GM19324 (cell line): ENCODE measurements around the gene R3HDM4.

Experiments used
- ATAC-seq: cut with Tn5 transposase; IDR thresholded peaks from one replicate; pipeline ENCODE4 v1.9.1; 2021; ENCODE audit warnings: mild to moderate bottlenecking, moderate library complexity; ENCODE audit not compliant: unreplicated experiment, low FRiP score

The R3HDM4 gene

DNA sequence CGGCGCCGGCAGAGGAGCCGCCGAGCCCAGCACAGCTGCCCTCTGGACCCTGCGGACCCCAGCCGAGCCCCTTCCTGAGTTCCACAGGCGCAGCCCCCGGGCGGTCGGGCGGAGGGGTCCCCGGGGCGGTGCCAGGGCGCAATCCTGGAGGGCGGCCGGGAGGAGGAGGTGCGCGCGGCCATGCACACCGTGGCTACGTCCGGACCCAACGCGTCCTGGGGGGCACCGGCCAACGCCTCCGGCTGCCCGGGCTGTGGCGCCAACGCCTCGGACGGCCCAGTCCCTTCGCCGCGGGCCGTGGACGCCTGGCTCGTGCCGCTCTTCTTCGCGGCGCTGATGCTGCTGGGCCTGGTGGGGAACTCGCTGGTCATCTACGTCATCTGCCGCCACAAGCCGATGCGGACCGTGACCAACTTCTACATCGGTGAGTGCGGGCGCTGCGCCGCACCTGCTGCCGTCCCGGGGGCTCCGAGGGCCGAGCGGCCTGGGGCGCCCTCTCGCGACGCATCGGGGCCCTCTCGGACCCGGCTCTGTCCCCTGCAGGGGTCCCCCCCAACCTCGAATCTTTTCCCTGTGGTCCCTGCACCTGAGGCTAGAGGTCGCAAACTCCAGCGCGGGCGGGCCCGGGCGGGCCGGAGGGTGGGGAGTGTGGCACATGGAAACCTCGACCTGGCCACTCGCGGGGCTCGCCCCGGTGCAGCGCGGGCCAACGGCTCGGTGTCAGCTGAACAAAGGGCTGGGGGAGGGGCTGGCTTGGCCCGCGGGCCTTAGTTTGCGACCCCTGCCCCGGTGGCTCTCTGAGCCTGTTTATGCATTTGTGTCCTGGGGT lies 4.5 kb upstream of the R3HDM4 start, which contains the start of gene KISS1R:
TSS of gene KISS1R (plus strand) at position 11 of the 829 bp plus-strand sequence. CDS start at position 181, 170 bp downstream.
- no peak for ATAC-seq

GRCh38 chr19:916645-917322 lies 3.8 kb upstream of the R3HDM4 start:
- no peak for ATAC-seq

DNA sequence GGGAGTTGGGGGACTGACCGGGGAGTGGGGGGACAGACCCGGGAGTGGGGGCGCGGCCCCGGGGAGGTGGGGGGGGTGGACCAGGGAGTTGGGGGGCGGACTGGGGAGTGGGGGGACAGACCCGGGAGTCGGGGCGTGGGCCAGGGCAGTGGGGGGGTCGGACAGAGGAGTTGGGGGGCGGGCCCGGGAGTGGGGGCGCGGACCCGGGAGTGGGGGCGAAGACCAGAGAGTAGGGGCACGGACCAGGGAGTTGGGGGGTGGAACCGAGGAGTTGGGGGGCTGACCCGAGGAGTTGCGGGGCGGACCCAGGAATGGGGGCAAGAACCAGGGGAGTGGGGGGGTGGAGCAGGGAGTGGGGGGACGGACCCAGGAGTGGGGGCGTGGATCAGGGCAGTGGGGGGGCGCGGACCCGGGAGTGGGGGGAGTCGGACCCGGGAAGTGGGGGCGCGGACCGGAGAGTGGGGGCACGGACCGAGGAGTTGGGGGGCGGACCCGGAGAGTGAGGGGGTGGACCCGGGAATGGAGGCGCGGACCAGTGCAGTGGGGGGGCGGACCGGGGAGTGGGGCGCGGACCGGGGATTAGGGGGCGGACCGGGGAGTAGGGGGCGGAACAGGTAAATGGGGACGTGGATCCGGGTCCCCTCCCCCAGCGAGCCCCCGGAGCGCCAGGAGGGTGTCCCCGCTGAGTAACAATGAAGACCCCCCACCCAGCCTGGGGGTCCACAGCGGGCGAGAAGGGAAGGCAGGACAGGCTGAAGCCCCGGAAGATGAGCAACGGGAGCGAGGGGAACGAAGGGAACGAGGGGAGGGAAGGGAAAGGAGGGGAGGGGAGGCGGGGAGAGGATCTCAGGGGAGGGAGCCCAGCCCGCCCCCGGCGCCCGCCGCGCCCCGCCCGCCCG lies 589 bp downstream of the R3HDM4 start:
- no peak for ATAC-seq

GRCh38 chr19:911197-912033 lies 1.6 kb downstream of the R3HDM4 start:
- no peak for ATAC-seq

DNA sequence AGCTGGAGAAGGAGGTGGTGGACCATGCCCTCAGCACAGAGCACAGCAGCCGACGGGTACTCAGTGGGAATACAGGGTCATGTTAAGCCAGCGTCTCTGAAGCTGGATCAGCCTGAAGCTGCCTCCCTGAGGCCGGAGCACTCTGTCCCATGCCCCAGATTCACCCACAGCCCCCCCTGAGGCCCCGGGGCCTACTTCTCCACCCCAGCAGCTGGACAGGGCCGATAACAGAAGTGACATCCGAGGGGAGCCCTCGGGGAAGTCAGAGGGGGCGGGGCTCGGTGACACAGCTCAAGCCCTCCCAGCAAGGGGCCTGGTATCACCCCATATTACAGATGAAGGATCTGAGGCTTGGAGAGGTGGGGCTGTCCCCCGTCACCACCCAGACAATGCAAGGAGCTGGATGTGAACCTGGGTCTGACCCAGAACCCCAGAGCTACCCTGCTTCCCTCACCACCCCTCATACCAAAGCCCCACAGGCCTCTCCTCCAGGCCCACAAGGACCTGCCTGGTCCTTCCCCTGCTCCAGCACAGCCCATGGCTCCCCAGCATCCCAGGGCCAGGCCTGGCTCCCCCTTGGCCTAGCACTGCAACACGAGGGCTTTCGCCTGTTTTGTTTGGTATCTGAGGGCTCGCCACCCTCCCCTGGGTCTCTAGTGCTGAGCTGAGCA lies 5.7 kb downstream of the R3HDM4 start:
- ATAC-seq, result no peak

- ATAC-seq, result no peak
Observed at GRCh38 chr19:906480-906879, 6.5 kb downstream of the R3HDM4 start.

GRCh38 chr19:904545-904944 lies 8.5 kb downstream of the R3HDM4 start:
- ATAC-seq, result no peak

GRCh38 chr19:903266-903797 lies 9.7 kb downstream of the R3HDM4 start:
- ATAC-seq, result no peak

DNA sequence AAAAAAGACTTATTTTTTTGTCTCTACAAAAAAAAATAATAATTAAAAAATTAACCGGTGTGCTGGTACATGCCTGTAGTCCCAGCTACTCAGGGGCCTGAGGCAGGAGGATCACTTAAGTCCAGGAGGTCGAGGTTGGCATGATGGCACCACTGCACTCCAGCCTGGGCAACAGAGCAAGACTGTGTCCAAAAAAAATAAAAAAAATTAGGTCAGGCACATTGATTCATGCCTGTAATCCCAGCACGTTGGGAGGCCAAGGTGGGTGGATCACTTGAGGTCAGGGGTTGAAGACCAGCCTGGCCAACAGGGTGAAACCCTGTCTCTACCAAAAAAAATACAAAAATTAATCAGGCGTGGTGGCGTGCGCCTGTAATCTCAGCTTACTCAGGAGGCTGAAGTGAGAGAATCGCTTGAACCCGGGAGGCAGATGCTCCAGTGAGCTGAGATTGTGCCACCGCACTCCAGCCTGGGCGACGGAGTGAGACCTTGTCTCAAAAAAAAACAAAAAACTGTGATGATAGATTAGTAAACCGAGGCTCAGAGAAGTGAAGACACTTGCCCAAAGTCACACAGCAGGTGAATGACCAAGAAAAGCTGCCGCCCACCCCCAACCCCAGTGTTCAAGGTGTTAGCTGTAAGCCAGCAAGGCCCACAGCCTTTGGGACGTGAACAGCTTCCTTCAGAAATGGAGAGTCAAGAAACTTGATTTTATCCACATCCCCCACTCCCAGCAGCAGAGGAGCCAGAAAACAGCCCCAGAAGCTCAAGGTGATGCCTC lies 10.4 kb downstream of the R3HDM4 start:
- ATAC-seq, result no peak

- ATAC-seq, result no peak
Observed at GRCh38 chr19:902093-902370, 11.0 kb downstream of the R3HDM4 start.

DNA sequence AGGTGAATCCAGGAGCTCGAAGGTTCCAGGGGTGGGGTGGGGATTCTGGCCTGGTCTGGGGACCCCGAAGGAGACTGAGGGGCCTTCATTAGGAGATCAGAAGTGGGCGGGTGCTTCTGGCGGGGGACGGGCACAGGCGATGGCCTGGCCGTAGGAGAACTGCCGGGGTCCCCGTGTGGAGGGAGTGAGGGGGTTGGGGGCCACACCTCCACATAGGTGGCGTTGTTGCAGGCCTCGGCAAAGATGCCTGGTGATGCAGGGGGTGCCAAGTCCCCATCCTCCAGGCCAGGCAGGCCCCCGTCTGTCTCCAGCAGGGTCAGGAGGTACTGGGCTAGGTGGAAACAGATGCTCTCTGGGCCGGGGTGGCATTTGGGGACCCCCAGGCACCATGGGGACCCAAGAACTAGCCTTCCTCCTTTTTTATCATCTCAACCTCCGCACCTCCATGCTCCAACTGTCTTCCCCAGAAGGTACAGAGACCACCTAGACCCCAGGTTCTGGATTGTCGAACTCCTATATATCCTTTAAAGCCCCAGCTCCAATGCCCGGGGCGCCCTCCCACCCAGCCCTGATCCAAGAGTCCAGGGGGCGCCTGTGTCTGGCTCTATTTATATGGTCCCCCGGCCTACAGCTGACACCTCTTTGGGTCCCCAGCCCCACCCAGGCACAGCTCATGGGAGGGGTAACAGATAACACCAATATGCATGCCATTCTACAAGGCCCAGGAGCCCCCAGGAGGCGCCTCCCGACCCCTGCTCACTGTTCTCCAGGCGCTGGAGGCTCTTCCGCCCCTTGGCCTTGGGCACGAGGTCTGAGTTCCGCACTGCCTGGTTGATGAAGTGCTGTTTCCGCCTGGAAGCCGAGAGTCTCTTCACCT lies 11.6 kb downstream of the R3HDM4 start:
- ATAC-seq, result no peak

DNA sequence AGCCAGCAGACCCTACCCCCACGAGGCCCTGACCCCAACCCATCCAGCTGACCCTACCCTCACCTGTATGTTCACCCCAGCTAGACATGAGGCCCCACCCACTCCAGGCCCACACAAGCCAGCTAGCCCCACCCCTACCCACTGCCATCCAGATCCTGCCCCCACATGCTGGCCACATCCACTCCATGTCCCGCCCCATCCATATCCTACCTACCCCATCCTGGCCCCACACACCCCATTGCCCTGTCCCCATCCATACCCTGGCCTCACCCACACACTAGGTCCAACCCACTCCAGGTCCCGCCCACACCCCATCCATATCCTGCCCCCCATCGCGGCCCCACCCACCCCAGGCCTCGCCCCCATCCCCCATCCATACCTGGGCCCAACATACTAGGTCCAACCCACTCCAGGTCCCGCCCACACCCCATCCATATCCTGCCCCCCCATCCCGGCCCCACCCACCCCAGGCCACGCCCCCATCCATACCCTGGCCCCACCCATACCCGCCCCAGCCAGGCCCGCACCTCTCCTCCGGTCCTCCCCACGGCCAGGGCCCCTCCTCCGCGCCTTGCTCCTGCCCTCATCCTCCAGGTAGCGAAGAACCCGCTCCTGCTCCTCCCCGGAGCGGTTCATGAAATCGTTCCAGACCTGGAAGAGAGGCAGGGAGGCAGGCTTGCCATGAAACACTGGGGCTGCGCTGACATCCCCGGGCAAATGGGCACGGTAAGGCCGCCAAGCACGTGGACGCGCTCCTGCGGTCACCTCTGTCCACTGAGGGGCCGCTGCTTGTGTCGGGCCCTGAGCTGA lies 12.5 kb downstream of the R3HDM4 start:
- ATAC-seq, result no peak

GRCh38 chr19:900043-900301 lies 13.0 kb downstream of the R3HDM4 start:
- ATAC-seq, result no peak

DNA sequence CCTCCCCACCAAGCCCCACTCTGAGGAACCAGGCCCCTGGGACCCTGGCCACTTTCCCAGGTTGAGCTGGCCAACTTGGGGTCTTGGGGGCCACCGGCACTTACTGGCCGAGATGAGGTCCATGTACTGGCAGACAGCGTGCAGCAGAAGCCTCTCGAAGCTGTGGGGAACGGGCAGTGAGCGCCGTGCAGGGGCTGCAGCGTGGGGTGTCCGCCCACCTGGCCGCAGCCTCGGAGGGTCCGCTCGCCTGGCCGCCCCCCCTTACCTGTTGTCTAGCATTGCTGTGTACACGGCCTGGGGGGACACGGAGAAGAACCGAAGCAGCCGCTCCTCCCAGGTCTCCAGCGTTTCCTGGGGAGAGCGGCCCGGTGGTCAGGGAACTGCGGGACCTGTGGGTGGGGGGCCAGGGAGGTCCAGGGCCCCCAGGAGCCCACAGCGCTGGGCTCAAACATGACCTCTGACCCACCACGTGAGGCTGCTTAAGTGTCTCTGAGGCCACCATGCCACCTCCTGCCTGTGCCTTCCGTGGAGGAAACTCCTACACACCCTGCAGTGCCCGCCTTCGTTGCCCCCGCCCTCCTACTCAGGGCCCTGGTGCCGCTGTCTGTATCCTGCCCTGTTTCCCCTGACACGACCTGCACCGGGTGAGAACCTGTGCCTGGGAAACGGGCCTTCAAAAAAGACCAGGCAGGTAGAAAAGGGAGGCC lies 13.5 kb downstream of the R3HDM4 start:
- ATAC-seq, result no peak

GRCh38 chr19:898663-899062 lies 14.4 kb downstream of the R3HDM4 start:
- no peak for ATAC-seq

DNA sequence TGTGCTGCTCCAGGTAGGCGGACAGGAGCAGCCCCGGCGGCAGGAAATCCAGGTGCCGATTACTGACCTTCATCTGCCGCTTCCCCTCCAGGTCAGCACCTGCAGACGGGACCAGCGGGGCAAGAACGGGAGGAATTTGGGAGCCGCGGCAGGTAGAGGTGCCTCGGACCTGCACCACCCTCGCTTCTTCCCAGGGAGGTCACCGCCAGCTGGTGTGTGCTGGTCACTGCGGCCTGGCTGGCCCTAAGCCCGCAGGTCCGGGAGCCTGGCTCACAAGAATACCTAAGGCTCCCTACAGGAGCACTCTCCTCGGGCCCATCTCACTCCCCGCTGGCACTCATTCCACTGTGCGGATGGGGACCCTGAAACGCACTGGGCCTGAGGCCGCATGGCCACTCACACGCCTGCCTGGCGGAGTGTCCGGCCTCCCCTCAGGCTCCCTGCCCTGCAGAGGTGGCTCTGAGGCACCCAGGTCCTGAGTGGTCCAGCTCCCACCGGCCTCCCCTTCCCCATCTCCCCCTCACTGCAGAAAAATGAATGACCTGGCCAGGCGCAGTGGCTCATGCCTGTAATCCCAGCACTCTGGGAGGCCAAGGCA lies 15.5 kb downstream of the R3HDM4 start:
- no peak for ATAC-seq
